HepG2 (cell line): Measurements from ENCODE around the gene THUMPD1. TPM values are rescaled to one million over a fixed set of nuclear protein-coding genes. Genes with fewer than 3 reads are reported as not detected.
A peak's percentile ranks its signal among the peaks of the same experiment; 100 is the strongest.

Experiments
- HDAC2 ChIP-seq: sonication (generic); formaldehyde crosslinking; IDR thresholded peaks from 2 replicates; pipeline ENCODE4 v1.4.0; 2020; ENCODE audit warnings: missing genetic modification reagents
- PCBP1 ChIP-seq: fragments of 200-400 bp; formaldehyde crosslinking; IDR thresholded peaks from 2 replicates; pipeline ENCODE4 v1.6.1; 2017; ENCODE audit warnings: mild to moderate bottlenecking, low read depth, low read length, borderline replicate concordance
- PHF20 ChIP-seq: sonication (generic); formaldehyde crosslinking; IDR thresholded peaks from 2 replicates; pipeline ENCODE4 v1.5.0; 2020; ENCODE audit warnings: mild to moderate bottlenecking, missing genetic modification reagents
- SP5 ChIP-seq: IDR thresholded peaks from 2 replicates; pipeline ENCODE4 v1.6.1; 2016; ENCODE audit warnings: low read depth, borderline replicate concordance
- TOPORS ChIP-seq: sonication (generic); formaldehyde crosslinking; IDR thresholded peaks from 2 replicates; pipeline ENCODE4 v1.8.0; 2023; ENCODE audit warnings: mild to moderate bottlenecking, missing genetic modification reagents
- TRIM24 ChIP-seq: sonication (generic); formaldehyde crosslinking; IDR thresholded peaks from 2 replicates; pipeline ENCODE4 v1.8.0; 2022; ENCODE audit warnings: mild to moderate bottlenecking, missing genetic modification reagents
- ZBTB3 ChIP-seq: sonication (generic); formaldehyde crosslinking; IDR thresholded peaks from 2 replicates; pipeline ENCODE4 v1.4.0; 2020; ENCODE audit warnings: low read depth, mild to moderate bottlenecking, moderate library complexity, missing genetic modification reagents, borderline replicate concordance
- ZMYM4 ChIP-seq: sonication (generic); formaldehyde crosslinking; IDR thresholded peaks from 2 replicates; pipeline ENCODE4 v1.8.1; 2023; ENCODE audit warnings: mild to moderate bottlenecking, missing genetic modification reagents
- ZNF253 ChIP-seq: sonication (generic); formaldehyde crosslinking; IDR thresholded peaks from 2 replicates; pipeline ENCODE4 v1.8.0; 2022; ENCODE audit warnings: mild to moderate bottlenecking, missing genetic modification reagents, borderline replicate concordance
- ZNF713 ChIP-seq: sonication (generic); formaldehyde crosslinking; IDR thresholded peaks from 2 replicates; pipeline ENCODE4 v1.4.0; 2020; ENCODE audit warnings: mild to moderate bottlenecking, missing genetic modification reagents
- polyA plus RNA-seq, 8 experiments: library from polyadenylated mRNA; depleted of rRNA in 3 of 8; stranded (reverse) in 7 of 8; unstranded in 1 of 8; fragments of >200 nt; fragmentation: Illumina TruSeq in 4 of 8; extraction: Trizol in 4 of 8; gene quantifications; 2 replicates each; pipeline versions ENCODE4 v1.2.1 to v1.2.3, GENCODE V29; 2011 to 2016; ENCODE audit warnings: low read depth in 4 of 8, missing spikeins in 1 of 8, mixed read lengths in 1 of 8; ENCODE audit not compliant: insufficient read depth in 1 of 8
- total RNA-seq, 5 experiments: library from RNA; depleted of rRNA; stranded (reverse); fragments of >200 nt; fragmentation: Illumina TruSeq; extraction: Trizol; gene quantifications; 2 replicates each; pipeline ENCODE4 v1.2.3, GENCODE V29; 2016; ENCODE audit warnings: low read depth in 1 of 5
- TF ChIP-seq, protein P1 (sequence below): sonication (generic); formaldehyde crosslinking; IDR thresholded peaks from 2 replicates; pipeline ENCODE4 v1.5.0; 2020; ENCODE audit warnings: missing genetic modification reagents
- TF ChIP-seq, protein P2 (sequence below), 2 experiments: fragments of 450-650 bp in 1 of 2; sonication (generic) in 1 of 2; formaldehyde crosslinking in 1 of 2; IDR thresholded peaks; 2 replicates each; pipeline versions ENCODE4 v1.6.1 to v1.8.0; 2016 to 2022; ENCODE audit warnings: antibody characterized with exemption in 1 of 2, mild to moderate bottlenecking in 1 of 2, missing genetic modification reagents in 1 of 2

The THUMPD1 gene
- total and polyA plus RNA-seq, 2 of the 13 experiments (the other 11 are each of a cell fraction or from before 2014, with no cell fraction given) = 22.7 to 69.1 TPM

DNA sequence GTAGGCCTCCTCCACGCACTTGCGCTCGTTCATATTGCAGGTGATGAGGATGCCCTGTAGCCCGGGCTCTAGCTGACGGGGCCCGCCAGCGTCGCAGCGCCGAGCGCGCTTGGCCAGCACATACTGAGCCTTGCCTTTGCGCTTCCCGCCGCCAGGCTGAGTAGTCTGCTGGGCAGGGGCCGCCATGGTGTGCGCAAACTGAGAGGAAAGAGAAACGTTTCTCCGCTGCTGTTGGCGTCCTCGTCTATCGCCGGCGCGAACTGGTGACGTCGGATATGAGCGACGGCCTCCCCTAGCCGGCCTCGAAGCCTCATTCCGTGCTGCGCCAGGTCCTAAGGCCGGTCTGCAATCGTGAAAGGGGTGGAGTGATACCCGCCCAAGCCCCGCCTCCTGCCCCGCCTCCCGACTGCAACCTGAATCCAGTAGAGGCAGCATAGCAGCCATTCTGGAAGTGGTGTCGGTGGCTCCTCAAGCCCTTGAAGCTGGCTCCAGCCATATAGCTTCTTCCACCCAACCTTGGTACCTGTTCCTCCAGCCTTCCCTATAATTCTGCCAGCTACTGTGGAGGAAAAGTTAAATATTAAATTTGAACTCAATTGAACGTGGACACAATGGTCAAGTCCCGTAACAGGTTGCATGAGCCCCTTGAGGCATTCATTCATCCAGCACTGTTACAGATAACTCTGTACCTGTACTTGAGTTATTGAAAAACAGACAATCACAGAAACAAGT, at the start of gene THUMPD1 (continued):
- TF ChIP-seq TOPORS (CRISPR knock-in tag) (peak; percentile 83), HDAC2 (CRISPR knock-in tag) (peak; percentile 97), ZMYM4 (CRISPR knock-in tag) (peak; percentile 100), ZBTB3 (CRISPR knock-in tag) (no peak), ZNF253 (CRISPR knock-in tag) (peak; percentile 89; the same call in 1 of the 2 replicates), ZNF713 (no peak), TRIM24 (no peak), SP5 (CRISPR knock-in tag) (peak; percentile 95), PHF20 (CRISPR knock-in tag) (peak; percentile 98), PCBP1 (peak; percentile 96)
- TF ChIP-seq, protein P1, sequence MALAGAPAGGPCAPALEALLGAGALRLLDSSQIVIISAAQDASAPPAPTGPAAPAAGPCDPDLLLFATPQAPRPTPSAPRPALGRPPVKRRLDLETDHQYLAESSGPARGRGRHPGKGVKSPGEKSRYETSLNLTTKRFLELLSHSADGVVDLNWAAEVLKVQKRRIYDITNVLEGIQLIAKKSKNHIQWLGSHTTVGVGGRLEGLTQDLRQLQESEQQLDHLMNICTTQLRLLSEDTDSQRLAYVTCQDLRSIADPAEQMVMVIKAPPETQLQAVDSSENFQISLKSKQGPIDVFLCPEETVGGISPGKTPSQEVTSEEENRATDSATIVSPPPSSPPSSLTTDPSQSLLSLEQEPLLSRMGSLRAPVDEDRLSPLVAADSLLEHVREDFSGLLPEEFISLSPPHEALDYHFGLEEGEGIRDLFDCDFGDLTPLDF (CRISPR knock-in tag) = peak; percentile 81
- TF ChIP-seq, protein P2, sequence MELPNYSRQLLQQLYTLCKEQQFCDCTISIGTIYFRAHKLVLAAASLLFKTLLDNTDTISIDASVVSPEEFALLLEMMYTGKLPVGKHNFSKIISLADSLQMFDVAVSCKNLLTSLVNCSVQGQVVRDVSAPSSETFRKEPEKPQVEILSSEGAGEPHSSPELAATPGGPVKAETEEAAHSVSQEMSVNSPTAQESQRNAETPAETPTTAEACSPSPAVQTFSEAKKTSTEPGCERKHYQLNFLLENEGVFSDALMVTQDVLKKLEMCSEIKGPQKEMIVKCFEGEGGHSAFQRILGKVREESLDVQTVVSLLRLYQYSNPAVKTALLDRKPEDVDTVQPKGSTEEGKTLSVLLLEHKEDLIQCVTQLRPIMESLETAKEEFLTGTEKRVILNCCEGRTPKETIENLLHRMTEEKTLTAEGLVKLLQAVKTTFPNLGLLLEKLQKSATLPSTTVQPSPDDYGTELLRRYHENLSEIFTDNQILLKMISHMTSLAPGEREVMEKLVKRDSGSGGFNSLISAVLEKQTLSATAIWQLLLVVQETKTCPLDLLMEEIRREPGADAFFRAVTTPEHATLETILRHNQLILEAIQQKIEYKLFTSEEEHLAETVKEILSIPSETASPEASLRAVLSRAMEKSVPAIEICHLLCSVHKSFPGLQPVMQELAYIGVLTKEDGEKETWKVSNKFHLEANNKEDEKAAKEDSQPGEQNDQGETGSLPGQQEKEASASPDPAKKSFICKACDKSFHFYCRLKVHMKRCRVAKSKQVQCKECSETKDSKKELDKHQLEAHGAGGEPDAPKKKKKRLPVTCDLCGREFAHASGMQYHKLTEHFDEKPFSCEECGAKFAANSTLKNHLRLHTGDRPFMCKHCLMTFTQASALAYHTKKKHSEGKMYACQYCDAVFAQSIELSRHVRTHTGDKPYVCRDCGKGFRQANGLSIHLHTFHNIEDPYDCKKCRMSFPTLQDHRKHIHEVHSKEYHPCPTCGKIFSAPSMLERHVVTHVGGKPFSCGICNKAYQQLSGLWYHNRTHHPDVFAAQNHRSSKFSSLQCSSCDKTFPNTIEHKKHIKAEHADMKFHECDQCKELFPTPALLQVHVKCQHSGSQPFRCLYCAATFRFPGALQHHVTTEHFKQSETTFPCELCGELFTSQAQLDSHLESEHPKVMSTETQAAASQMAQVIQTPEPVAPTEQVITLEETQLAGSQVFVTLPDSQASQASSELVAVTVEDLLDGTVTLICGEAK (IDR thresholded peaks at IDR 0.05) = no peak
- TF ChIP-seq, protein P2 (CRISPR knock-in tag; IDR thresholded peaks at IDR 0.05) = peak; percentile 92
